ENCODE measurements around the gene SLFN14.
"Not testable (repeated sequence)": the region's sequence is repeated elsewhere in the genome, so short reads cannot be mapped to it uniquely, and the experiment has no call there.

Gene SLFN14

GRCh38 chr17:35521654-35522256 is 38.9 kb downstream of the SLFN14 start:
- not testable (repeated sequence) for DNase-seq (ENCODE audit: low read depth in 2 of 2)

- no peak for DNase-seq (ENCODE audit: low read depth in 2 of 2)
These were observed 39.5 kb downstream of the SLFN14 start for GRCh38 chr17:35521150-35521549.

GRCh38 chr17:35519906-35520442 is 40.6 kb downstream of the SLFN14 start:
- DNase-seq (ENCODE audit: low read depth in 2 of 2) = no peak

GRCh38 chr17:35519439-35519838 is 41.2 kb downstream of the SLFN14 start:
- no peak for DNase-seq (ENCODE audit: low read depth in 2 of 2)

- not testable (repeated sequence) for DNase-seq (ENCODE audit: low read depth in 2 of 2)
These were observed 42.2 kb downstream of the SLFN14 start for GRCh38 chr17:35518431-35518830.

- no peak for DNase-seq (ENCODE audit: low read depth in 2 of 2)
These were observed 45.6 kb downstream of the SLFN14 start for GRCh38 chr17:35515027-35515426.

GRCh38 chr17:35514564-35514963 is 46.1 kb downstream of the SLFN14 start:
- DNase-seq (ENCODE audit: low read depth in 2 of 2) = no peak

All from stimulated activated CD4-positive, alpha-beta T cell treated with anti-CD3 and anti-CD28 coated beads, Interleukin-1b, Interleukin-23, amount 100 ng/mL, for 4 hours (primary cell).